ENCODE data around the gene KIRREL3.

GRCh38 chr11:126772267-126772666 lies 228.3 kb downstream of the KIRREL3 start:
- no peak for TF ChIP-seq CTCF (optimal IDR thresholded peaks at IDR 0.05 in 1 of 3, IDR thresholded peaks at IDR 0.05 in 1 of 3, conservative IDR thresholded peaks at IDR 0.05 in 1 of 3; ENCODE audit: extremely low read depth in 1 of 3, insufficient read depth in 2 of 3, low read length in 3 of 3)
- no peak for TF ChIP-seq EZH2 (IDR thresholded peaks at IDR 0.05; ENCODE audit: low read length)
